Measurements from ENCODE around the gene WNT10A.

WNT10A gene

GRCh38 chr2:218858138-218858445 is 22.6 kb upstream of the WNT10A start:
- no peak for DNase-seq

- DNase-seq, result no peak
Observed at GRCh38 chr2:218858671-218859555, 21.7 kb upstream of the WNT10A start.

DNA sequence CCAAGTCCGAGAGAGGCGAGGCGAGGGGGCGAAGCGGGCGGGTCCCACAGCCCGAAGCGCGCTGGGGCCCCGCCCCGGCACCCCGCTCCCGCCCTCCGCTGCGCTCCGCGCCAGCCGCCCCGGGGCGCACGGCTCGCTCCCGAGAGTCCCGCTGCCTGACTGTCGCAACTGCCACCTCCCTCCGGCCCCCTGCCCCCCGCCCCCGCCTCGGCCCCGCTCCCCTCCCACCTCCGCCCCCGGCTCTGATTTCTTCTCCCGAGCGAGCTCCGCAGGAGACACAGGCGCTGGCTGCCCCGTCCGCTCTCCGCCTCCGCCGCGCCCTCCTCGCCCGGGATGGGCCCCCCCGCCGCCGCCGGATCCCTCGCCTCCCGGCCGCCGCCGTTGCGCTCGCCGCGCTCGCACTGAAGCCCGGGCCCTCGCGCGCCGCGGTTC is 21.1 kb upstream of the WNT10A start, which contains the start of gene WNT6:
TSS of gene WNT6 (plus strand) at position 250 of the 432 bp plus-strand sequence. CDS start 233 bp downstream, outside the sequence.
- no peak for DNase-seq

DNA sequence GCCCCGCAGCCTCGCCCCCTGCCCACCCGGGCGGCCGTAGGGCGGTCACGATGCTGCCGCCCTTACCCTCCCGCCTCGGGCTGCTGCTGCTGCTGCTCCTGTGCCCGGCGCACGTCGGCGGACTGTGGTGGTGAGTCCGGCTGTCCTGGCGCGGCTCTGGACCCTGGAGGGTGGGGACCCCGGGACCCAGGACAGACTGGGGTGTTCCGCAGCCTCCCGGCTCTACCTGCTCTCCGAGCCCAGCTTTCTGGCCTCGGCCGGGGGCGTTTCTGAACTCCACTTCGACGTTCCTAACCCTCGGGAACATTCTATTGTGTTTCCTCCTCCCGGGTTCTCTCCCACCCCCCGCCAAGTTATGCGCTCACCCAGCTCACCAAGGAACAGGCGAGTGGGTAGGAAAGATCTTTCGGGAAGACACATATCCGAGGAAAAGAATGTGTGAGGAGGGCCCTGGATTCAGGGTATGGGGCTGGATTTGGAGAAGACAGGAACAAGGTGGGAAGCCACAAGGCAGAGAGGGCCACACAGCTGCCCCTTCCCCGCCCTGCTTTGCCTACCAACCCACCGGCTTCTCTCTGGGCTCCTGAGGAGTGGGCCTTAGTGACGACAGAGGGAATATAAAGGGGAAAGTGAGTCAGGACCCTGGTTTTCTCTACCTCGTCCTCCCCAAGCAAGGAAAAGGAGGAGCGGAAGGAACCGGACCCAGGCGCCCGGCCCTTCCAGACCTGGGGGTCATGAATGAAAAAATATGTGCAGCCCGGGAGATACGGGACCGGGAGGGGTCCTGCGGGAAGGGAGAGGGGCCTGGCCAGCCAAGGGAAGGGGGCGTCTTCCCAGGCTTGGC is 20.4 kb upstream of the WNT10A start:
- no peak for DNase-seq

- DNase-seq, result no peak
Observed at GRCh38 chr2:218860950-218861381, 19.7 kb upstream of the WNT10A start.

GRCh38 chr2:218861645-218862318 is 18.9 kb upstream of the WNT10A start:
- DNase-seq, result no peak

DNA sequence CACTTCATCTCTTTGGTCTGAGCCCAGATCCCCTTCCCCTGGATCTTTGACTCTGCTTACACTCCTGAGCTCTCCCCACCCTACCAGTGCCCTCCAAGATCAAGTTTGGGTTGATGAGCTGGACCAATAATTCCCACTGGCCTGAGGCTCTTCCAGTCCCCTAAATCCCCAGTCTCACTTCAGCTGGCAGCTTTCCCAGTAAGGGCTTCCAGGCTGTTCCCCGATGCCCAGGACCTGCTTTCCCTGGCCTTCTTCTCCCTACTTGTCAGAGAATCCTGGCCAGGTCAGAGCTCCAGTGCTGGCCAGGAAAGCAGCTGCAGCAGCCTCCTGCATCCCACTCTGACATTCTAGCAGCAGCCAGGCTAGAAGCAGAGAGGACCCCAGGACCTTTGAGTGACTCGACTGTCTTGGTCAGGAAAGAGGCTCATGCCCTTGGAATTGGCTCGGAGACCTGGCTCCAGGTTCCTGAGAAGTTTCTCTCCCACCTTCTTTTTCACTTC is 17.6 kb upstream of the WNT10A start:
- no peak for DNase-seq

GRCh38 chr2:218865396-218865795 is 15.3 kb upstream of the WNT10A start:
- no peak for DNase-seq

DNA sequence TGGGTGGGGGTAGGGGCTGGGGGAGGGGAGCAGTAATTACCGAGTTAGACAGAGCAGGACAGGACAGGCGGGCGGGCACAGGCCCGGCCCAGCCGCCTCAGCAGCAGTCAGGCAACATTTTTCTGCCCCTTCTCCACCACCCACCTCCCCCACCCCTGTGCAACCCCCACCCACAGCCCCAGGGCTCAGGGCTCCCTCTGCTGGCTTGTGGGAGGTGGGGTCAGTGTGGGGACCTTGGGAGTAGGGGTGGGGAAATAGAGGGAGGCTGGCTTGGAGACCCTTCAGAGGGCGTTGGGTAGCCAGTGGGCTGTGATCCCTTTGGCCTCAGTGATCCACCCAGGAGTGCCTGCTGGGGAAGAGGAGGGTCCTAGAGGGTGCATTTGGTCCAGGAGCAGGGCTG is 14.7 kb upstream of the WNT10A start:
- DNase-seq, result no peak

DNA sequence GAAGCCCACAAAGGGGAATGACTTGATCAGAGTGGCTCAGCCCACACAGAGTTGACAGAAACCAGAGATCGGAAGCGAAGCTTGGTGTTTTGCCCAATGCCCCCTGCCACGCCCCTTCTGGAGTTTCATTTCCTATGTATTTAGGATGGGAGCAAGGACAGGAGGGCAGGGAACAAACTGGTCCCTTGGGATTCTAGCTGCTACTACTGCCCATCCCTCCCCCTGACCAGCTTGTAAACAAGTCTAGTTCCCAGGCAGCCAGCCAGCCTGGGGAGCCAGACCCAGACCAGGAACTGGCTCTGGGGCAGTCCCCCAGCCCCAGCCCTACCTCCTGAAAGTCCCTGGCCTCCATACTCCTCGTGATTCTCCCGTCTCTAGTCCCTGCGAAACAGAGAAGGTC is 12.8 kb upstream of the WNT10A start:
- no peak for DNase-seq

DNA sequence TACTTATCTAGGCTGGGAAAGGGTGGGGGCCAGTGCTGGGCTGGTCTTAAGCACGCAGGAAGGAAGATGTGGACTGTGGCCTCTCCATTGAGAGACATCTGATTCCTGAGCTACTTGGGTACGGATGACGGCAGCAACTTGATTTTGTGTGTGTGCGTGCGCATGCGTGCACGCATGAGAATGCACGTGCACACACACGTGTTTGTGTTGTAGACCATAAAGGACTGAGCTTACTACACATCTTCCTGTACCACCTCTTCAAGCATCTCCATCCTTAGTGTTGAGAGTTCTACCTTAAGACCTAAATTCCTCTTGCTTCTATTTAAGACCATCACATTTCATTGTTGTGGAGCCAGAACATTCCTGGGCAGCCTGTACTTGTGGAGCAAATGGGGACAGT is 11.6 kb upstream of the WNT10A start:
- DNase-seq, result no peak

DNA sequence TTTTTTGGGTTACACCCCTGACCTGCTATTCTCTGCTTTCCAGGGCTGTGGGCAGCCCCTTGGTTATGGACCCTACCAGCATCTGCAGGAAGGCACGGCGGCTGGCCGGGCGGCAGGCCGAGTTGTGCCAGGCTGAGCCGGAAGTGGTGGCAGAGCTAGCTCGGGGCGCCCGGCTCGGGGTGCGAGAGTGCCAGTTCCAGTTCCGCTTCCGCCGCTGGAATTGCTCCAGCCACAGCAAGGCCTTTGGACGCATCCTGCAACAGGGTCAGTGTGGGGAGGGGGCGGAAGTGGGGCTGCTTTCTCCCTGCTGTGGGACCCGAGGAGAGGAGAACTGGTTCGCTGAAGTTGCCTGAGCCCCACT is 9.7 kb upstream of the WNT10A start:
- no peak for DNase-seq

DNA sequence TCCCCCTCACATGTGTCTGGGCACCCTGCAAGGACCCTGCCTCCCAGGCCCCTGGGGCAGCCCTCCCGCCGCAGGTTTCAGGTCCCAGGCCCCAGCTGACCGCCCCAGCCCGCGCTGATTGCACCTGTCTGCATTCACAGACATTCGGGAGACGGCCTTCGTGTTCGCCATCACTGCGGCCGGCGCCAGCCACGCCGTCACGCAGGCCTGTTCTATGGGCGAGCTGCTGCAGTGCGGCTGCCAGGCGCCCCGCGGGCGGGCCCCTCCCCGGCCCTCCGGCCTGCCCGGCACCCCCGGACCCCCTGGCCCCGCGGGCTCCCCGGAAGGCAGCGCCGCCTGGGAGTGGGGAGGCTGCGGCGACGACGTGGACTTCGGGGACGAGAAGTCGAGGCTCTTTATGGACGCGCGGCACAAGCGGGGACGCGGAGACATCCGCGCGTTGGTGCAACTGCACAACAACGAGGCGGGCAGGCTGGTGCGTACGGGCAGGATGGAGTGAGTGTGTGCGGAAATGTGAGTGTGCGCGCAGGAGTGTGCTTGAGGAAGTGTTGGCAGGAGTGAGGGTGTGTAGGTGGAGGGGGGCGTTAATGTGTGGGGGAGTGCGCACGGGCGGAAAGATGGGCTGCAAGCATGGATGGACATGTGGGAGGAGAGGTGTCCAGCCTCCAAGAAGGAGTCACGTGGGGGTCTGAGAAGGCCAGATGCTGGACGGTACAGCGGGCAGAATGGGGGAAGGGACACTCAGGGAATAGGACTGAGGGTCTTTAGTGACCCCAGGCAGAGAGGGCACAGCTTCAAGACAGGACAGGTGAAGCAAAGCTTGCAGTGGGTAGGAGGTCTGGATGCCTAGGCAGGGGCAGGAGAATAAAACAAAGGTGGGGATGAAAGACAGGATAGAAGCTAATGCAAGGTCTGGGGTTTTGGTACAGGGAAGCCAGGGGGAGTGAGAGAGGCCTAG is 9.0 kb upstream of the WNT10A start:
- DNase-seq, result no peak

DNA sequence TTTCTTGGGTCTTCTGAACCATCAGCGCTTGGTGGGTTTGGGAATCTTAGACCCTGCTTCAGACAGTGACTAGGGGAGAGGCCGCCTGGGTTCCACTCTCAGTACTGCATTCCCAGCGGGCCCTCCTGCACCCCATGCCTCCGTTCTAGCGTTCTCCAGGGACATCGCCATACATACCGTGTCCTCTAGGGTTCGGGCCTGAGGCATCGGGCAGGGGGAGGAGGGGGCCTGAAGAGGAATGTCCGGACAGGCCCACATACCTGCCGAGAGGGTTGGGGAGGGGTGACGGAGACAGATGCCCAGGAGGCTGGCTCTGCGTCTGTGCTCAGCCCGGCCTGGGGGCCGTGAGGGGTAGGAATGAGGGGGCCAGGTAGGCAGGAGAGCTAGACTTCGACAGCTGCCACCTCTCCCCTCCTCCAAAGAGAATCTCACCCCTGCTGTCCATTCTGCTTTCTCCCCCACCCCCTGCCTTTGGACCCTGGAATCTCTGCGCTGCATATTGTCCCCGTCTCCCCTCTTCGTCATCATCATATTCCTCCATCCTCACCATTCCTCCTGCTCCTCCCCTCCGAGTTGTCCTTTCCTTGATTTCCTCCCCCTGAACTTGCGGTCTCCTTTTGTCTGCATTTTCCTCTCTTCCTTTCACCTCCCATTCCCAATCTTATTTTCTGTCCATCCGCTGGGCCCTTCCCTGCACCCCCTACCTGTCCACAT is 7.8 kb upstream of the WNT10A start:
- DNase-seq, result no peak

DNA sequence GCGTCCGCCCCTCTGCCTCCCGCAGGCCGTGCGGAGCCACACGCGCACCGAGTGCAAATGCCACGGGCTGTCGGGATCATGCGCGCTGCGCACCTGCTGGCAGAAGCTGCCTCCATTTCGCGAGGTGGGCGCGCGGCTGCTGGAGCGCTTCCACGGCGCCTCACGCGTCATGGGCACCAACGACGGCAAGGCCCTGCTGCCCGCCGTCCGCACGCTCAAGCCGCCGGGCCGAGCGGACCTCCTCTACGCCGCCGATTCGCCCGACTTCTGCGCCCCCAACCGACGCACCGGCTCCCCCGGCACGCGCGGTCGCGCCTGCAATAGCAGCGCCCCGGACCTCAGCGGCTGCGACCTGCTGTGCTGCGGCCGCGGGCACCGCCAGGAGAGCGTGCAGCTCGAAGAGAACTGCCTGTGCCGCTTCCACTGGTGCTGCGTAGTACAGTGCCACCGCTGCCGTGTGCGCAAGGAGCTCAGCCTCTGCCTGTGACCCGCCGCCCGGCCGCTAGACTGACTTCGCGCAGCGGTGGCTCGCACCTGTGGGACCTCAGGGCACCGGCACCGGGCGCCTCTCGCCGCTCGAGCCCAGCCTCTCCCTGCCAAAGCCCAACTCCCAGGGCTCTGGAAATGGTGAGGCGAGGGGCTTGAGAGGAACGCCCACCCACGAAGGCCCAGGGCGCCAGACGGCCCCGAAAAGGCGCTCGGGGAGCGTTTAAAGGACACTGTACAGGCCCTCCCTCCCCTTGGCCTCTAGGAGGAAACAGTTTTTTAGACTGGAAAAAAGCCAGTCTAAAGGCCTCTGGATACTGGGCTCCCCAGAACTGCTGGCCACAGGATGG is 7.1 kb upstream of the WNT10A start:
- no peak for DNase-seq

DNA sequence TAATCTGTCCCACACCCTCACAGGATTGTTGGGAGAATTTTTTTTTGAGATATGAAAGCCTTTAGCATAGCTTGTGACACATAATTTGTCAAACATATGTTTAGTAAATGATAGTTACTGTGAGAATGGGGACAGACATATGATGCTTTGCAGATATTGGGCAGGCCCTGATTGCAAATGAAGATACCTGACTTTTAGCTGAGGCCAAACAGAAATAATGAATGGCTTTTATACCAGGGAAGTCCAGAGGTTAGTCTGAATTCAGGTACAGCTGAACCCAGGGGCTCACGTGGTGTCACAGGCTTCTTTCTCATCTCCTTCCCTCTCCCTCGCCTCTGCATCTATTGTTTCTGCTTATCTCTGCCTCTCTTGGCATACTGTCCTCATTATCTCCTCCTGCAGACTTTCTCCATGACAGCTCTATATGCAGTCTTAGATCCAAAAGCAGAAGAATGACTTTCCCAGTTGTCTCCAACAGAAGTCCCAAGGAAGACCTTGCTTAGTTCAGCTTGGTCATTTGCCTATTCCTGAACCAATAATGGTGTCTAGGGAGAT is 4.9 kb upstream of the WNT10A start:
- DNase-seq, result no peak

DNA sequence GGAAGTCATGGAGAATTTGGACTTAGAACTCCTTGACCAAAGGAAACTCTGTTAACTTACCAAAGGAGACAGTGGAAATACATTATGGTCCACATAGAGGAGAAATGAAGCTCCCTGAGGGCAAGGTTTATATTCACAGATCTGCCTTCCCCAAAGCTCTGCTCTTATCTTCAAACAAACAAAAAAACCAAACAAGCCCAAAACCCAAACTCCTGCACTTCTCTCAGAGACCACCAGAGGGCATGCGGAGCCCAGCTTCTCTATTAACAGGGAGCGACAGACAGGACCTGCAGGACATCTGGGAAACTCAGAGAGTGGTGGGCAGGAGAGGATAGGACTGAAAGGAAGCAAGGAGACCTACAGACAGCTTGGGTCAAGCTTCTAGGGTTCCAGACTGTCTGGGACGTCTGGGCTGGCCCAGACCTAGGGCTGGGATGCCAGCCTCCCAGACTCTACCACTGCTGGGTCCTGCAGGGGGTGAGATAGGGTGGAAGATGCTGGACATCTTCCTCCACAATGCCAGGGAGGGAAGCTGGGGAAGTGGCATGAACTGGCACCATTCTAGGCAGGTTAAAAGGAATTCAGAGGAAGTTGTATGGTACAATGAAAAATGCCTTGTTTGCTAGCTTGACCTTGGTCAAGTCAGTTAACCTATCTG is 4.0 kb upstream of the WNT10A start:
- no peak for DNase-seq

DNA sequence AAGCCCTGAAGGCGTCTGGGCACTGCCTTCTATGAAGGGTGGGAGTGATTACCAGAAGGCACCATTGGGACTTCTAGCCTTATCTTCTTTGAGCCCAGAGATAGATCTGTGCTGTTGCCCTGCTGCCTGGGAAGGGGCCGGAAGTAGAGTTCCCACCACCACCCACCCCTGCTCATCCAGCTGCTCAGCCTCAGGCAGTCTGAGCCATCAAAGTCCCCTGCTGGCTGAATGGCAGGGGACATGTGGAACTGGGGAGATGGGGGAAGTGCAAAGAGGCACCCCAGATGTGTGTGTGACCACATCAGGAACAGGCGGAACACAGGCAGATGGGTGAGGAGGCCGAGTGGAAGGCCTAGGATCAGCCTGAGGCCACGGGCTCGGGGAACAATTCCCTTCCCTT is 3.3 kb upstream of the WNT10A start:
- DNase-seq, result no peak

DNA sequence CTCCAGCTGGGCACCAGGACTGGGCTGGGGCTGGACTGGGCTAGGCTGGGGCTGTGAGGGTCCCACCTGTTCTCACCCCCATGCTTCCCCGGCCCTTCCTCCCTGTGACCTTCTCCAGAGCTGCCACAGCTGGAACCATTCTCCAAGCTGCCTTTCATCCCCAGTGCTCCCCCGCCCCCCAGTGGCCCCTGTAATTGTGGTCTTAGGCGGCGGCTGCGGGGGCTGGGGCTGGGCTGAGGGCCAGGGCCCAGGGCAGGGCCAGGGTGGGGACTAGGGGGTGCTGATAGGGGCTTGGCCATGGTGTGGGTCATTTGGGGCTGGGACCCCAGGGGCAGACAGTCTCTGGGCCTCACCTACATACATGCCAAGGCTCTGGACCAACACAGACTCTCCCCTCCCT is 2.8 kb upstream of the WNT10A start:
- DNase-seq, result no peak

GRCh38 chr2:218878486-218878885 is 2.2 kb upstream of the WNT10A start:
- DNase-seq, result no peak

Data from activated gamma-delta T cell (primary cell).